ENCODE measurements around the gene TMF1.

DNA sequence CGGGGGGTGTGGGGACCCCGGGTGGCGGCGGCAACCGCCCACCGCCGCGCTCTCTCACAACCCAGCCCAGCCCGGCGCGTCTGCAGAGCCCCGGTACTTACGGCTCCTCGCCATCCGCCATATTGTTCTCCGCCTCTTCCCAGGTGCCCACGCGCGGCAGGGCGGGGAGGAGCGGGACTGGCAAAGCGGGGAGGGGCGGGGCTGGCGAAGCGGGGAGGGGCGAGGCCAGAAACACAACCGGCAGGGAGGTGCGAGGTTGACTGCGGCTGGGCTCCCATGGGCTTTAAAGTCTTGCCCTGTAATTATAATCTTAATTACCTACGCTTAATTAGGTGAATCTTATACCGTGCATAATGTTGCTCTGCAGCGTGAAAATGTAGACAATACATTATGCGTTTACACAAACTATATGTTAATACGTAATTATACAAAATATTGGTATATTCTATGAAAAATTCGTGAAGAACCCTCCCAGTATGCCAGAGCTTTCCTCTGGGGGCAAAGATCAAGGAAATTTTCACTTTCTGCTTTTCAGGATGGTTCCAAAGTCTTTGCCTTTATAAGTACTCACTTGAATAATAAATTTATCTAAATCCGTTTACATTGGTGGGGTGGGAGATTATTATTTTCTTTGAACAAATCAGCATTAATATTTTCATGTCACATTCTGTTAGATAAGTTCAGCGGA is 28.2 kb upstream of the TMF1 start, which contains the start of gene UBA3:
- TF ChIP-seq, protein P1, sequence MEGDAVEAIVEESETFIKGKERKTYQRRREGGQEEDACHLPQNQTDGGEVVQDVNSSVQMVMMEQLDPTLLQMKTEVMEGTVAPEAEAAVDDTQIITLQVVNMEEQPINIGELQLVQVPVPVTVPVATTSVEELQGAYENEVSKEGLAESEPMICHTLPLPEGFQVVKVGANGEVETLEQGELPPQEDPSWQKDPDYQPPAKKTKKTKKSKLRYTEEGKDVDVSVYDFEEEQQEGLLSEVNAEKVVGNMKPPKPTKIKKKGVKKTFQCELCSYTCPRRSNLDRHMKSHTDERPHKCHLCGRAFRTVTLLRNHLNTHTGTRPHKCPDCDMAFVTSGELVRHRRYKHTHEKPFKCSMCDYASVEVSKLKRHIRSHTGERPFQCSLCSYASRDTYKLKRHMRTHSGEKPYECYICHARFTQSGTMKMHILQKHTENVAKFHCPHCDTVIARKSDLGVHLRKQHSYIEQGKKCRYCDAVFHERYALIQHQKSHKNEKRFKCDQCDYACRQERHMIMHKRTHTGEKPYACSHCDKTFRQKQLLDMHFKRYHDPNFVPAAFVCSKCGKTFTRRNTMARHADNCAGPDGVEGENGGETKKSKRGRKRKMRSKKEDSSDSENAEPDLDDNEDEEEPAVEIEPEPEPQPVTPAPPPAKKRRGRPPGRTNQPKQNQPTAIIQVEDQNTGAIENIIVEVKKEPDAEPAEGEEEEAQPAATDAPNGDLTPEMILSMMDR (conservative IDR thresholded peaks at IDR 0.05 in 1 of 2, IDR thresholded peaks at IDR 0.05 in 1 of 2; ENCODE audit: extremely low read depth in 1 of 2, insufficient read depth in 1 of 2, low read depth in 1 of 2, low read length in 2 of 2) = no peak
- TF ChIP-seq EZH2 (IDR thresholded peaks at IDR 0.05; ENCODE audit: borderline replicate concordance, low read length) = no peak

Measured in mammary epithelial cell (primary cell).